ENCODE results near the gene SRSF8. TPM values are rescaled to one million over a fixed set of nuclear protein-coding genes. Genes with fewer than 3 reads are reported as not detected.

SRSF8 gene
- total RNA-seq, 4 donors from 2014 or later, result 41.4 to 79.8 (median 49.1) TPM

GRCh38 chr11:95076416-95076815, 9.7 kb downstream of the SRSF8 start:
- Histone ChIP-seq H3K9me3 (no peaks in the 10 kb centered on the region), H3K4me1 (peaks cover 0 to 76% (median 42%) of the 10 kb centered on the region in 4 donors), H3K27me3 (no peaks in the 10 kb centered on the region), H3K4me3 (no peak overlapping the region), H3K36me3 (no peaks in the 10 kb centered on the region), H3K27ac (peak overlapping the region in 2 of 4 donors; percentile 76 to 80)
- WGBS, 2 donors, result 4 to 6% methylated on average over 1 of the region's 1 CpG
- no peak for TF ChIP-seq CTCF (IDR thresholded peaks at IDR 0.05)
- TF ChIP-seq EP300 (IDR thresholded peaks at IDR 0.05), result peak; percentile 77 to 96
- peak; percentile 57 to 73 for DNase-seq (ENCODE audit: low spot score in 2 of 2)

DNA sequence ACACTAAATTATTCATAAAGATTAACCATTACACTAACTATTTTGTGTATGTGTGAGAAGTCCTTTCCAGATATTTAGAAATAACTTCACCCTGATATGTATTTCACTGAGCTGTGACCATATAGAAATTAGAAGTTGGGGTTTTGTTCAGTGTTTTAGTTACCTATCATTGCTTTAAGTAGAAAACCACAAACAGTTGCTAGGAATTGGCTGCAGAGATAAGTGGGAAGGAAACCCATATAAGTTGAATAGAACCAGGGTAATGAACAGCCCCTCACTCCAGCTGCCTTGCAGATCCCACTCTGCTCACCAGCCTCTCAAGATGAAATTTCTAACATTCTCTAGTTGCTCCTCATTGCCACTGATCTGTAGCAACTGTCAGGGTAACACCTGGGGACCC, 10.3 kb downstream of the SRSF8 start:
- H3K4me1 ChIP-seq, result peaks cover 0 to 80% (median 46%) of the 10 kb centered on the region in 4 donors
- TF ChIP-seq EP300 (IDR thresholded peaks at IDR 0.05) (no peak), POLR2A (IDR thresholded peaks at IDR 0.05) (no peak), CTCF (IDR thresholded peaks at IDR 0.05) (no peak)
- H3K36me3 ChIP-seq, result no peaks in the 10 kb centered on the region
- H3K27me3 ChIP-seq, result no peaks in the 10 kb centered on the region
- DNase-seq (ENCODE audit: low spot score in 2 of 2), result no peak
- no peaks in the 10 kb centered on the region for H3K9me3 ChIP-seq
- H3K4me3 ChIP-seq, result no peak overlapping the region
- H3K27ac ChIP-seq, result peak overlapping the region in 2 of 4 donors; percentile 76 to 80

DNA sequence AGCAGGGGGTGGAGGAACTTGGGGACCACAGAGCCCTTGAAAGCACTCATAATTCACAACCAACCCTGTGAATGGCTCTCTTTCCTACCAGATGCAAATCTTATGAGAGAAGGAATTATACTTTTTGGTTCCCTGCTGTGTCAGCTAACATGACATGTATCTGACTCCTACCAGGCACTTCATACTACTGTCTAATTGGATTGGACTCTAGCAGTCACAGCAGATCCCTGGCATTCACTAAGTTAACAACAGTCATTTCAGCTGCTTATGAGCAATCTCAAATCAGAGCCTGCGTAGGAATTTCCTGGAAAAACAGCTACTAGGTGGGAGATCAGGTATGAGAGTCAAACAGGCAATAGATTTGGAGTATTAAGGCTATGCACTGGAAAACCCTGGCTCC, 11.8 kb downstream of the SRSF8 start:
- 71 to 85% methylated on average over 1 of the region's 1 CpG for WGBS, 2 donors
- H3K4me1 ChIP-seq, result peaks cover 0 to 91% (median 55%) of the 10 kb centered on the region in 4 donors
- H3K9me3 ChIP-seq, result no peaks in the 10 kb centered on the region
- TF ChIP-seq EP300 (IDR thresholded peaks at IDR 0.05), result no peak
- TF ChIP-seq POLR2A (IDR thresholded peaks at IDR 0.05), result no peak
- TF ChIP-seq CTCF (IDR thresholded peaks at IDR 0.05), result no peak
- H3K36me3 ChIP-seq, result no peaks in the 10 kb centered on the region
- H3K27ac ChIP-seq, result peak overlapping the region in 3 of 4 donors; percentile 10 to 96 (median 80)
- no peak overlapping the region for H3K4me3 ChIP-seq
- no peaks in the 10 kb centered on the region for H3K27me3 ChIP-seq
- DNase-seq (ENCODE audit: low spot score in 2 of 2), result no peak

DNA sequence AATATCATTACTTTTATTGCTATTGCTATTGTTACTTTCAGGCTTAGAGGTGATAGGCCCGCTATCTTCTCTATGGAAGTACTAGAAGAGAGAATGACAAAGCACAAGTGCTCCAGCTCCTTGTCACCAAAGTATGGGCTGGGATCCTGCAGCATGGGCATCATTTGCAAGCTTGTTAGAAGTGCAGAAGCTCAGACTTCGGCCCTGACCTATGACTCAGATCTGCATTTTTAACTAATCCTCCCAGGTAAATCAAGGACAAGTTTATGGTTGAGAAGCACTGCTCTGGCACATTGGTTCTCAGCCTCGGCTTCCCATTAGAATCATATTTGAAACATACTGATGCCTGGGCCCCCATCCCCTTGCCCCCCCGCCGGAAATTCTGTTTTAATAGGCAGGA, 14.3 kb downstream of the SRSF8 start:
- TF ChIP-seq EP300 (IDR thresholded peaks at IDR 0.05) (no peak), POLR2A (IDR thresholded peaks at IDR 0.05) (no peak), CTCF (IDR thresholded peaks at IDR 0.05) (no peak)
- Histone ChIP-seq H3K36me3 (no peaks in the 10 kb centered on the region), H3K27me3 (no peaks in the 10 kb centered on the region), H3K9me3 (no peaks in the 10 kb centered on the region), H3K4me3 (no peak overlapping the region), H3K27ac (peak overlapping the region; percentile 18 to 96 (median 59)), H3K4me1 (peaks cover 0 to 81% (median 39%) of the 10 kb centered on the region in 4 donors)
- 33 to 41% methylated on average over 5 of the region's 5 CpGs for WGBS, 2 donors
- DNase-seq (ENCODE audit: low spot score in 2 of 2), result no peak

- TF ChIP-seq CTCF (IDR thresholded peaks at IDR 0.05) (no peak), EP300 (IDR thresholded peaks at IDR 0.05) (peak; percentile 37 to 96), POLR2A (IDR thresholded peaks at IDR 0.05) (peak; percentile 19 to 31)
- peak; percentile 72 to 76 for DNase-seq (ENCODE audit: low spot score in 2 of 2)
- H3K9me3 ChIP-seq, result no peaks in the 10 kb centered on the region
- peaks cover 0 to 77% (median 37%) of the 10 kb centered on the region in 4 donors for H3K4me1 ChIP-seq
- H3K27me3 ChIP-seq, result no peaks in the 10 kb centered on the region
- H3K4me3 ChIP-seq, result no peak overlapping the region
- no peaks in the 10 kb centered on the region for H3K36me3 ChIP-seq
- 22 to 23% methylated on average over 4 of the region's 4 CpGs for WGBS, 2 donors
- peak overlapping the region; percentile 27 to 96 (median 82) for H3K27ac ChIP-seq
These were observed 14.7 kb downstream of the SRSF8 start for GRCh38 chr11:95081412-95081811.
